GM23248 (cell line): Measurements from ENCODE around the gene NUDT7. TPM values are rescaled to one million over a fixed set of nuclear protein-coding genes. Genes with fewer than 3 reads are reported as not detected.

Source experiments
- DNase-seq: peaks from one replicate; pipeline ENCODE4 v3.0.0-alpha.2; 2015
- H2AFZ ChIP-seq: fragments of 200-600 bp; sonication (generic); 2 replicates; pipeline ENCODE4 v1.6.1; 2016; ENCODE audit warnings: antibody characterized with exemption
- H3F3A ChIP-seq: fragments of 200-600 bp; sonication (generic); 2 replicates; pipeline ENCODE4 v1.6.1; 2016; ENCODE audit warnings: mild to moderate bottlenecking, antibody characterized with exemption, mixed run types; ENCODE audit not compliant: insufficient read depth
- H3K27ac ChIP-seq: fragments of 200-600 bp; sonication (generic); 2 replicates; pipeline ENCODE4 v1.5.1; 2016; ENCODE audit warnings: mild to moderate bottlenecking
- H3K27me3 ChIP-seq: fragments of 200-600 bp; sonication (generic); replicated peaks from 2 replicates; pipeline ENCODE4 v1.6.1; 2016; ENCODE audit warnings: mild to moderate bottlenecking; ENCODE audit not compliant: insufficient read depth
- H3K36me3 ChIP-seq: fragments of 200-600 bp; sonication (generic); 2 replicates; pipeline ENCODE4 v1.6.1; 2016; ENCODE audit warnings: low read depth, mild to moderate bottlenecking
- H3K4me1 ChIP-seq: fragments of 200-600 bp; sonication (generic); 2 replicates; pipeline ENCODE4 v1.6.1; 2016; ENCODE audit warnings: mild to moderate bottlenecking; ENCODE audit not compliant: insufficient read depth
- H3K4me2 ChIP-seq: fragments of 200-600 bp; sonication (generic); one replicate; pipeline ENCODE4 v1.6.1; 2016; ENCODE audit warnings: mild to moderate bottlenecking; ENCODE audit not compliant: unreplicated experiment
- H3K4me3 ChIP-seq: fragments of 200-600 bp; sonication (generic); 2 replicates; pipeline ENCODE4 v1.5.1; 2016; ENCODE audit warnings: mild to moderate bottlenecking
- H3K79me2 ChIP-seq: fragments of 200-600 bp; sonication (generic); 2 replicates; pipeline ENCODE4 v1.6.1; 2016; ENCODE audit warnings: mild to moderate bottlenecking; ENCODE audit not compliant: insufficient read depth
- H3K9ac ChIP-seq: fragments of 200-600 bp; sonication (generic); 2 replicates; pipeline ENCODE4 v1.6.1; 2016; ENCODE audit warnings: mild to moderate bottlenecking
- H3K9me2 ChIP-seq: fragments of 200-600 bp; sonication (generic); 2 replicates; pipeline ENCODE4 v1.6.1; 2016; ENCODE audit warnings: mixed run types, mild to moderate bottlenecking, moderate library complexity; ENCODE audit not compliant: insufficient read depth
- H3K9me3 ChIP-seq: fragments of 200-600 bp; sonication (generic); one replicate; pipeline ENCODE4 v1.6.1; 2017; ENCODE audit warnings: low read depth
- H4K20me1 ChIP-seq: fragments of 200-600 bp; sonication (generic); 2 replicates; pipeline ENCODE4 v1.6.0; 2016; ENCODE audit not compliant: insufficient read depth
- EZH2 ChIP-seq: fragments of 200-600 bp; sonication (generic); IDR thresholded peaks from 2 replicates; pipeline ENCODE4 v1.6.1; 2018; ENCODE audit warnings: antibody characterized with exemption, mild to moderate bottlenecking; ENCODE audit not compliant: insufficient read depth, poor library complexity, severe bottlenecking
- EZH2phosphoT487 ChIP-seq: fragments of 200-600 bp; sonication (generic); IDR thresholded peaks from 2 replicates; pipeline ENCODE4 v1.6.1; 2018; ENCODE audit warnings: antibody characterized with exemption, moderate library complexity, mild to moderate bottlenecking, low read depth; ENCODE audit not compliant: insufficient read depth
- WGBS, 2 experiments: methylation state at CpG; one replicate each; pipeline ENCODE4 v1.1.6; 2015 to 2017; ENCODE audit warnings: low lambda C conversion rate in 2 of 2, low coverage in 1 of 2; ENCODE audit errors: missing lambda C conversion rate in 2 of 2; 5-methylcytosine and 5-hydroxymethylcytosine counted together
- in situ Hi-C: fragments of 300-500 bp; cut with MboI; formaldehyde crosslinking; loops from 2 replicates; pipeline ENCODE4 v1.15.0; 2020
- polyA plus RNA-seq: library from polyadenylated mRNA; unstranded; fragments of >200 nt; fragmentation: Nextera tagmentation; extraction: Ambion mirVana; gene quantifications from 2 replicates; pipeline ENCODE4 v1.2.1, GENCODE V29; 2016
- total RNA-seq: library from RNA; depleted of rRNA; stranded (reverse); fragments of >200 nt; shearing (Covaris generic); gene quantifications from 2 replicates; pipeline ENCODE4 v1.2.3, GENCODE V29; 2014

Gene NUDT7
- total and polyA plus RNA-seq, 2 experiments from 2014 or later: 3.0 to 6.2 TPM

- in situ Hi-C loops: no loop called here
- TF ChIP-seq EZH2phosphoT487 (no peak), EZH2 (no peak)
- Histone ChIP-seq H4K20me1 (no peaks in the 10 kb centered on the region), H3K79me2 (no peaks in the 10 kb centered on the region), H3K9me2 (no peaks in the 10 kb centered on the region), H3K4me2 (no peak overlapping the region), H3K4me3 (no peak overlapping the region), H3F3A (no peaks in the 10 kb centered on the region), H2AFZ (no peak overlapping the region), H3K27me3 (no peaks in the 10 kb centered on the region), H3K4me1 (no peaks in the 10 kb centered on the region; the same call in 1 of the 2 replicates), H3K27ac (no peak overlapping the region), H3K9me3 (no peaks in the 10 kb centered on the region), H3K36me3 (no peaks in the 10 kb centered on the region), H3K9ac (no peak overlapping the region)
- 53 to 70% methylated on average over 1 of the region's 1 CpG for WGBS, 2 experiments
- DNase-seq: peak; percentile 24
Observed at GRCh38 chr16:77739559-77739892, 17.2 kb downstream of the NUDT7 start.

- no peak for TF ChIP-seq EZH2phosphoT487
- TF ChIP-seq EZH2: no peak
- H3K36me3 ChIP-seq: no peaks in the 10 kb centered on the region
- WGBS, 2 experiments: 80 to 81% methylated on average over 4 of the region's 4 CpGs
- H3K9me2 ChIP-seq: no peaks in the 10 kb centered on the region
- H2AFZ ChIP-seq: no peak overlapping the region
- peaks cover 6% of the 10 kb centered on the region for H3K27me3 ChIP-seq
- no peaks in the 10 kb centered on the region for H3K79me2 ChIP-seq
- H4K20me1 ChIP-seq: no peaks in the 10 kb centered on the region
- no peak for DNase-seq
- no peak overlapping the region for H3K27ac ChIP-seq
- H3K4me2 ChIP-seq: no peak overlapping the region
- no peaks in the 10 kb centered on the region; the same call in 1 of the 2 replicates for H3K4me1 ChIP-seq
- no peaks in the 10 kb centered on the region for H3K9me3 ChIP-seq
- H3K4me3 ChIP-seq: no peak overlapping the region
- H3K9ac ChIP-seq: no peak overlapping the region
- H3F3A ChIP-seq: no peaks in the 10 kb centered on the region
- in situ Hi-C loops: no loop called here
Observed at GRCh38 chr16:77744141-77744540, 21.8 kb downstream of the NUDT7 start.

GRCh38 chr16:77745972-77746371 is 23.7 kb downstream of the NUDT7 start:
- Histone ChIP-seq H3K9me3 (no peaks in the 10 kb centered on the region), H2AFZ (no peak overlapping the region), H3K4me1 (no peaks in the 10 kb centered on the region), H3K79me2 (no peaks in the 10 kb centered on the region), H3K4me2 (no peak overlapping the region), H3K4me3 (no peak overlapping the region), H4K20me1 (no peaks in the 10 kb centered on the region), H3K27me3 (peaks cover 6% of the 10 kb centered on the region), H3K27ac (no peak overlapping the region), H3K9ac (no peak overlapping the region), H3F3A (no peaks in the 10 kb centered on the region), H3K36me3 (no peaks in the 10 kb centered on the region), H3K9me2 (no peaks in the 10 kb centered on the region)
- in situ Hi-C loops: no loop called here
- WGBS, 2 experiments: 6 to 11% methylated on average over 1 of the region's 1 CpG
- DNase-seq: peak; percentile 39
- TF ChIP-seq EZH2phosphoT487 (no peak), EZH2 (no peak)

GRCh38 chr16:77748421-77749005 is 26.2 kb downstream of the NUDT7 start:
- no peaks in the 10 kb centered on the region for H3K9me2 ChIP-seq
- H3K9ac ChIP-seq: no peak overlapping the region
- no peak overlapping the region for H3K27ac ChIP-seq
- TF ChIP-seq EZH2 (no peak), EZH2phosphoT487 (no peak)
- H3K79me2 ChIP-seq: no peaks in the 10 kb centered on the region
- H3K4me2 ChIP-seq: no peak overlapping the region
- H3K27me3 ChIP-seq: peaks cover 23% of the 10 kb centered on the region
- no peaks in the 10 kb centered on the region for H3K36me3 ChIP-seq
- H3K4me3 ChIP-seq: no peak overlapping the region
- WGBS, 2 experiments: 36 to 40% methylated on average over 7 of the region's 7 CpGs
- in situ Hi-C loops: no loop called here
- no peaks in the 10 kb centered on the region for H3F3A ChIP-seq
- no peaks in the 10 kb centered on the region for H4K20me1 ChIP-seq
- H2AFZ ChIP-seq: no peak overlapping the region
- H3K4me1 ChIP-seq: no peaks in the 10 kb centered on the region
- no peaks in the 10 kb centered on the region for H3K9me3 ChIP-seq
- DNase-seq: no peak

- Histone ChIP-seq H3K4me3 (no peak overlapping the region), H3F3A (no peaks in the 10 kb centered on the region), H3K27ac (no peak overlapping the region), H3K9ac (no peak overlapping the region), H3K4me2 (no peak overlapping the region), H4K20me1 (no peaks in the 10 kb centered on the region), H2AFZ (no peak overlapping the region), H3K27me3 (peaks cover 29% of the 10 kb centered on the region), H3K36me3 (no peaks in the 10 kb centered on the region), H3K9me2 (no peaks in the 10 kb centered on the region), H3K9me3 (no peaks in the 10 kb centered on the region), H3K79me2 (no peaks in the 10 kb centered on the region), H3K4me1 (no peaks in the 10 kb centered on the region)
- WGBS, 2 experiments: 79 to 80% methylated on average over 1 of the region's 1 CpG
- in situ Hi-C loops: no loop called here
- TF ChIP-seq EZH2 (no peak), EZH2phosphoT487 (no peak)
- no peak for DNase-seq
Observed at GRCh38 chr16:77749415-77749814, 27.1 kb downstream of the NUDT7 start.
